EL (cell line): Measurements from ENCODE around the gene PIK3R1.

Experiments used
- DNase-seq: peaks from one replicate; pipeline ENCODE4 v3.0.0-alpha.2; 2016

Gene PIK3R1

DNA sequence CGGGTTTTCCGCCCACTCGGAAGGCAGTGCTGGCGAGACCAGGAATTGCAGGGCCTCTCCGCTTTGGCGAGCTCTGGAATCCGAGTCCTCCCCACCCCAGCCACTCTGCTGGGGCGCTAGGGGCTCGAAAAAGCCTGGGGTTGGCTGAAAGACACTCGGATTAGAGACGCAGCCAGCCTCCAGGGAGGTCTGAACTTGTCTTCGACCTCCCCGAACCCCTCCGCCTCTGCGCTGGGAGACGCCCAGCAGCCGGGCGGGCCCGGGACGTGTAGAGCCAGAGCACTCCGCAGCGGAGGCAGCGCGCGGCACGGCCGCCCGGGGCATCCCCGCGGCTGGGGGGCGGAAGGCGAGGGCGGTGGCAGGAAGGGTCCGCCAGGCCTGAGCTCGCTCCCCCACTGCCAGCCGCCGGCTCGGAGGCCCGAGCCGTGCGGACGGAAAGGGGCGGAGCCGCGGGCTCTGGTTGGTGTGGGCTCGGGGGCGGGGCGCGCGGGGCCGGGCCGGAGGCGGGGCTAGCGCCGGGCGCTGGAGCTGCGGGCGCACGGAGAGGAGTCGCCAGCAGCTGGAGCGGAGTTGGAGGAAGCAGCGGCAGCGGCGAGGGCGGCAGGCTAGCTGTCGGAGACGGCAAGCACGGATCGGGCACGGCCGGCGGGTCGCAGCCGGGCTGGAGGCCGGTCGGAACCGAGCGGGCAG is at the start of gene PIK3R1:
TSS of gene PIK3R1 (plus strand) at position 549 of the 690 bp plus-strand sequence. CDS start 10,920 bp downstream, outside the sequence.
- DNase-seq: peak; percentile 96

DNA sequence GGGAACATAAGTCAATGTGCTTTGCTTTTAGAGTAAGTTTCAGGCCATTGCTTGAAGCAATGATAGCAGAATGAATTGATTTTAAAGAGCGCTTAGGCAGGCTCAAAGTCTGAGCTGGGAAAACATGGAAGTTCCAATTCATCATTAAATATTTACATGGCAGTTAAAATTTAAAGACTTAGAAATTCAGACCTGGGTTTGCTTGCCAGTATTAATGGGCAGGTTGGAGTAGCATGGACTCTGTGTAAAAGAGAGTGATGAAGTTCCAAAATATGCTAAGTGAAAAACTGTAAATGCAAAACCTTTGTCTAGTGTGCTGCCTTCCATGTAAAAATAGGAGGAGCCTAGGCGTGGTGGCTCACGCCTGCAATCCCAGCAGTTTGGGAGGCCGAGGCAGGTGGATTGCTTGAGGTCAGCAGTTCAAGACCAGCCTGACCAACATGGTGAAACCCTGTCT is 48.3 kb upstream of the PIK3R1 start:
- no peak for DNase-seq

DNA sequence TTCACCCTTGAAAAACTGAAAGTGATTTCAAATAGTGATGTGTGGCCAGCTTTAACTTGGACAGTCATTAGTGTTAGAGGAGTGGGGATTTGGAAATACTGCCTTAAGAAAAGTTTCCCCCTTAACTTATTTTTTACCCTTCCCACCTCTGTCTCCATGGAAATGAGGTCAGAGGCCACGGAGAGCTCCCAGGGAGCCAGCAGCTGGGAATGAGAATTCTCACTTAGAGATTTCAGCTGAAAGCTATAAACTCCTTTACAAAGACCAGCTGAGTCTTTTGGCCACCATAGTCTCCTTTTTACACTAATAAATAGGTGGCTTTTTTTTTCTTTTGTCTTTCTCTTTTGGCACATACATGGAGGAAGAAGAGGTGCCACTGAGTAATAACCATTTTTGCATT is 45.7 kb upstream of the PIK3R1 start:
- DNase-seq: no peak

DNA sequence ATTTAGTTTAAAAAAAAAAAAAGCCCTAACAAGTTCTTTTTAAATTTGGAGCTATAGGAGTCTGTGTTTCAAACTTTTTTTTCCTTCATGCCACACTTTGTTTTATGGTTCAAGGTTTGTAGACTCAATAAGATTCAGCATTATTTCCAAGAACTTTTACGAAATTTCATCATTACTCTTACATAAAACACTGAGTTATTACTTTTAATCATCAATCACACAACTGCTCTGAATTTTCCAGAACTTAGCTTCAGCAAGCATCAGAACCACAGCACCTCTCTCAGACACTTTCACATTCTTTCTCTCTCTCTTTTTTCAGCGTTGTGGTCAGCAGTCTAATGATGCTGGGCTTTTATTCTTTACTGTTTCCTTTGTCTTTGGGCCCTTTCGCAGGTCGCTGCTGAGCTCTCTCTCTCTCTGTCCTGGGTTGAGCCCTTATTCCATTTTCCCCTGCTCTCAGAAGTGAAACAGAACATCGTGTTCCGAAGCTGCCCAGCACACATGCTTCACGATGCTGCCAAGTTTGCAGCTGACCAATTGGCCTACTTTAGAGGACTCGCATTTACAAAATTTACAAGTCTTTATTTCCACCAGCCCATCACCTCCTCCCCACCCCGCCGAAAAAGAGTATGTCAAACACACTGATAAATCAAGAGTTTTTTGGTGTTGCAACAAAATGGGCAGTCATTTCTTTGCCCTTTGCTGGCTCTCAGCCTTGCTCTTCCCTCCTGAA is 44.6 kb upstream of the PIK3R1 start:
- peak; percentile 23 for DNase-seq

DNA sequence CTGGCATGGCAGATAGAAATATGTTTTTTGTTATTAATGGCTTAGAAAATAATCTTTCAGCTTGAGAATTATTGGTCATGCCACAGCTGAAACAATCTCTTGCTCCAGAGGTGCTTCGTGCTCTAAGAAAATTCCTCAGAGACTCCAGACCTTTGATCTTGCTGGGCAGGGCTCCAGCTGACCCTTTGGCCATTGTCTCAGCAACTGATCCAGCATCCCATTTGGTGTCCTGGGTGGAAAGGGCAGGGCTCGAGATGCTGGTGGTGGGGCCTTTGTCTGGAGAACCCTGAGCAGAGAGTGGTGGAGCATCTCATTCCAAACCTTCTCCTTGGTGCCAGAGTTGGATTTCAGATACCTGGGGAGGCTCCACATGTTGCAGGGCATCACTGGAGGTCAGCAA is 43.2 kb upstream of the PIK3R1 start:
- DNase-seq: no peak

DNA sequence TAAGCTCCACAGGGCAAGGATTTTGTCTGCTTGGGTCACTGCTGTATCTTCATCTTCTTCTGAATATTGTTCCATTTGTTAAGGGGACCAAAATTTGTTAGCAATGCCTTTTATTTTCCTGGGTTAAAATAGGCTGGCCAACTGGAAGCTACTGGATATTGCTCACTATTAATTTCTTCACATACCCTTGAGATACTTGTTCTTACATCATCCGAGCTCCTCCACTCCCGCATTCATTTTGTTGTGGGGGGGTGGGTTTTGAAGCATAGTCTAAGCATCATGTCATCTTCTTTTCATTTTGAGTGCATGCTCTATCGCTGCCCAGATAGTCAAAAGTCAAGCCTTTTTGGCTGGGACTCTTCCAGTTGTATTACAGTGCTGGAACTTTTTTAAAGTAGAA is 42.5 kb upstream of the PIK3R1 start:
- DNase-seq: no peak

DNA sequence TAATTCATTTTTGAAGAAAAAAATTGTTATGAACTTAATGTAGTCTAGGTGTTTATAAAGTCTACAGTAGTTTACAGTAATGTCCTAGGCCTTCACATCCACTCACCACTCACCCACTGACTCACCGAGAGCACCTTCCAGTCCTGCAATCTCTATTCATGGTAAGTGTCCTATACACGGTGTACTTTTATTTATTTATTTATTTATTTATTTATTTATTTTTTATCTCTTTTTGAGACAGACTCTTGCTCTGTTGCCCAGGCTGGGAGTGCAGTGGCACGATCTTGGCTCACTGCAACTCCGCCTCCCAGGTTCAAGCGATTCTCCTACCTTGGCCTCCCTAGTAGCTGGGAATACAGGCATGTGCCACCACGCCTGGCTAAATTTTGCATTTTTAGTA is 39.3 kb upstream of the PIK3R1 start:
- DNase-seq: no peak

DNA sequence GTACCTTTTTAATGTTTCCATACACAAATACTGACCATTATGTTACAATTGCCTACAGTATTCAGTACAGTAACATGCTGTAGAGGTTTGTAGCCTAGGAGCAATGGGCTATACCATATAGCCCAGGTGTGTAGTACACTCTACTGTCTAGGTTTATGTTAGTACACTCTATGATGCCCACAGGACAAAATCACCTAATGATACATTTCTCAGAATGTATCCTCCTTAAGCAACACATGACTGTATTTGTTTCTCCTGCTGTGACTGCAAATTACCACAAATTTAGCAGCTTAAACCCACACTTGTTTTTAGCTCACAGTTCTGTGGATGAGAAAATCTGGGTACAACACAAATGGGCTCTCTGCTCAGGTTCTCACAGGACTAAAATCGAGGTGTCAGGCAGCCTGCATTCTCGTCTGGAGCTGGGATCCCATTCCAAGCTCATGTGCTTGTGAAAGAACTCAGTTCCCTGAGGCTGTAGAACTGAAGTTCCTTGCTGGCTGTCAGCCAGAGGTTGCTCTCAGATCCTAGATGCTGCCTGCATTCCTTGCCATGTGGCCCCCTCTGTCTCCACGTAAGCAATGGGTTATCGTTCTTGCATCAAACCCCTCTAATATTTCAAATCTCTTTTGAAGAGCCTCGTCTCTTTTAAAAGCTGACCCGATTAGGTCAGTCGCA is 38.6 kb upstream of the PIK3R1 start:
- DNase-seq: peak; percentile 27

DNA sequence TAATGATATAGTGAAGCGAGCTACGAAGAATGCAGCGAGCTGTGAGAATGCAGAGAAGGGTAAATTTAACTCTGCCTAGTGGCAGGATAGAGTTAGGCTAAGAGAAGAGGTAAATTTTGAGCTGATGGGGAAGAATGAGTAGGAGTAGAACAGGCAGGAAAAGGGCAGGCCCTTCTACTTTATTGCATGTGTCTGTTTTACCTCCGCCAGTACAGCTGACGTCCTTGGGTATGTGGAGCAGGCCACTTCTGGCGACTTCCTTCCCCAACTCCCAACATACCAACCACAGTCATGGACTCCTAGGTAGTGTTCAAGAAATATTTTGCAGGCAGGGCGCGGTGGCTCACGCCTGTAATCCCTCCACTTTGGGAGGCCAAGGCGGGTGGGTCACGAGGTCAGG is 37.9 kb upstream of the PIK3R1 start:
- no peak for DNase-seq

DNA sequence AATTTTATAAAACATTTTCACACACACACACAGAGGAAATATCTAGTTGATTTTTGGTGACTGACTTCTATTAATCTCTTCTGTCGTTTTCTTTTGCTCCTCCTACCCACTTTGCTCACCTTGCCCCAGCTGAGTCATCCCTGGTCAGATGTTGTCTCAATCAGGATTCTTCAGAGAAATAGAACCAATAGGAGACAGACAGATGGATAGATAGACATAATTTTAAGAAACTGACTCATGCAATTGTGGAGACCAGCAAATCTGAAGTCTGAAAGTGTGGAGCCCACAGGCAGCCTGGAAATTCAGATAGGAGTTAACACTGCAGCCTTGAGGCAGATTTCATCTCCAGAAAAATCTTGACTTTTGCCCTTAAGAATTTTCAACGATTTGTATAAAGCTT is 37.0 kb upstream of the PIK3R1 start:
- peak; percentile 41 for DNase-seq

DNA sequence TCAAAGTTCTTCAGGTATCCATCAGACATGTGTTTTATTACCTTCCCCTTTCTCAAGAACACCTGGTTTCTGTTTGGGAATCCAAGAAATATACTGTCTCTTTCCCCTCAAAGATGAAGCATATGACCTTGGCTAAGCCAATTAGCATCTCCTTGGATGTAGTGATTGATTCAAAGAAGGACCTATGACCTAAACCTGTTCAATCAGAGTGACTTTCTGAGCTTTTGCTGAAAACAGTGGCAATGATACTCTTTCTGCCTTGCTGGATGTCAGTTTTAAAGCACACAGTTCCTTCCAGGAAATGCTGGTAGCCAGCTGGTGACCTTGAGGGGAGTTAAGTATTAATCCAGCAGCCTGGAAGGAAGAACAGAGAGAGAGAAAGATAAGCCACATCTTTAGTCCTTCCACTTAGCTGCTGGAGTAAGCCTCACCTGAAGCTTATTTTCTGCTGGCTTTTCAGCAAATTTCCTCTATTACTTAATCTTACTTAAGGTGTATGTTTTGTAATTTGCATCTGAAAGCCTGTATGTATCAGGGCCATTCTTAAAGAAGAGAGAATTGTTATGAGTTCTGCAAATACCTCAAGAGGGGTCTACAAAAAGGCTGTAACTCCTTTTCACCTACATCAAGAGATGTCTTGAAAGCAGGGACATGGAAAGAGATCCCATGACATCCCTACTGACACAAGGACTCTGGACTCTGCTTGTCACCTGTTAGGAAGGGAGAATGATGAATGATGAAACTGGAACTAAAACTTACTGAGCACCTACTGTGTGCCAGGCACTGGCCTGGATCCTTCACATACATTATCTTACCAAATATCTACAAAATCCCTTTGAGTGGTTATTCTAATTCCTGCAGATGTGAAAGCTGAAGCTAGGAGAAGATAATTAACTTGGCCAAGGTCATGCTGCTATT is 35.2 kb upstream of the PIK3R1 start:
- no peak for DNase-seq

DNA sequence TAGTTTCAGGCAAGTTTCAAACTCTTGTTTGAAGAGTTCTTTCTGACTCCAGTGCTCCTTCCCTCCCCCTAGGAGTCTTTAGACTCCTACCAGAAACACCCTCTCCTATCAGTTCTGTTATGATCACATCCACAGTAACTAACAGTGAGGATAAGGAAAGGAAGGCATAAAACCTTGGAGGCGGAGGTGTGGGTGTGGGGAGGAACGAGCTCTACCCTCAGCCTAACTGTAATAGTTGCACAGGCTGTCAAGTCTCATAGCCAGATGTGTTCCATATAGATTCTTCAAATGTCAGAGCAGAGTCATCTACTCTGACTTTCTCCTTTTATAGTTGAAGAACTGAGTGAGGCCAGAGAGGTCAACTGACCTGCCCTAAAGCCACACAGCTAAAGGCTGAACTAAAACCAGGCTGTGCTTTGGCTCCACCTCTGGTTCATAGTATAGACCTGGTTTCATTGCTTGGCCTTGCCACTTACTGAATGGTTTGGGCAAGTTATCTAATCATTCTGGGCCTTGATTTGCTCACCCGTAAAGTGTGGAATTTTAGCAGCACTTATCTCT is 34.4 kb upstream of the PIK3R1 start:
- no peak for DNase-seq

DNA sequence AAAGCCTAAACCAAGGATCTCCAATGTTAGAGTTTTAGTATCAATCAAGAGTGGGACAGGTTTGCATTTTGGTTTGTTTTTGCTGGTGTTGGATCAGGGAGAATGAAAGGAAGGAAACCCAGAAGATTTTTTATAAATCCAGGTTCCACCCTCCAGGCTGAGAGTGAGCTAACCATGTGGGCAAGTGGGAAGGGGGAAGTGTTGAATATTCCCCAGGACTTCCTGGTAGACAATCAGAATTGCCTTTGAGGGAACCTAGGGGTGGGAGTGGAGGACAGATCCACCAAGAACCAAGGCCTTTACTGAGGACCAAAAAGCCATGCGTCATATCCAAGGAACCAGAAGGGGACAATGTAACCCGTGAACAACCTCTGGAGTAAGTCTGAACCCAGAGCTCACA is 33.5 kb upstream of the PIK3R1 start:
- DNase-seq: no peak

DNA sequence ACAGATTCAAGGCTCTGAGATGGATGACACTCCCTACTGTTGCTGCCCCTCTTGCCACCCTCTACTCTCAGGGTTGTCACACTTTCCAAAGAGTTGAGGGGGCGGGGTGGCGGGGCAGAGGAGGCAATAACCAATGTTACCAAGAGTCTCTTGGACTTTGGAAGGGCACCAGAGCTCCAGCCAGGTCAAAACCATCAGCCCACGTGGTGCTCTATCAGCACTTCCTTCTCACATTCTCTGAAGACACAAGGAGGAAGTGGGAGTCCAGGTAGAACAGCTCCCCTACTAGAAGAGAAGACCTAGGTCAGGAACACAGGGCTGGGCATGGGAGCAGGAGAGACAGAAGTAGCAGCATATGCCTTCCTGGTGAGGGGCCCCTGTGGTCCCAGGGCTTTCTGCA is 33.0 kb upstream of the PIK3R1 start:
- no peak for DNase-seq

DNA sequence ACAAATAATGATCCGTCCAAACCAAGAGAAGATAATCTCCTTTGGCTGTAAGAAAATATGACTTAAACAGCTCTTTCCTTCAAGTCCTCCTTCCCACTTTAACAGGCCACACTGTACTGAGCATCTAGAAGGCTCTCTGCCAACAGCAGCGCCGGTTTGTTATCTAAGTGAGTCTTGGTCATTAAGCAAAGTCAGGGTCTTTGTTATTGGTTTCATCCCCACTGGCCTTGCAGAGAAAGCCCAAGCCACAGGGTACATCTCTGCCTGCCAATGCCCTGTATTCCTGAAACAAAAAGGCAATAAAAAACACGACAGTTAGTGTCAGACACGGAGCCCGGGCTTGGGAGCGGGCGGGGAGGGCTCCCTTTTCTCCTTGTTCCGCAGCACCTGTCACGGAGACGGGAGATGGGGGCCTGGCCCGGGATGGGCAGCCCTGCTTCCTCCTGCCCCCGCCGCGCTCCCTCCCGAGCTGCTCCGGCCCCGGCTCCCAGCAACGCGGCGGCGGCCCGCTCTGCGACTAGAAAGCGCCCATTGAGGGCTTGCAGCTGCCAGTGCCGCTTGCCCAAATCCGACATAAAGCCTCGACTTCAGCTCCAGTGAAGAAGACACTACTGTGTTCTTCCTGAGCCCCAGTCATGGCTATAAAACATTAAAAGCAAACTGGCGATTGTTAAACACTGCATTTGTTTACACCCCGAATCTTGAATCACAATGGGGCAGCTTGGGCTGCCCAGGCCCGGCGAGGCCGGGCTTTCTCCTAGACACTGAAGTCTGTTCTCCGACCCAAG is 28.1 kb upstream of the PIK3R1 start:
- DNase-seq: no peak

DNA sequence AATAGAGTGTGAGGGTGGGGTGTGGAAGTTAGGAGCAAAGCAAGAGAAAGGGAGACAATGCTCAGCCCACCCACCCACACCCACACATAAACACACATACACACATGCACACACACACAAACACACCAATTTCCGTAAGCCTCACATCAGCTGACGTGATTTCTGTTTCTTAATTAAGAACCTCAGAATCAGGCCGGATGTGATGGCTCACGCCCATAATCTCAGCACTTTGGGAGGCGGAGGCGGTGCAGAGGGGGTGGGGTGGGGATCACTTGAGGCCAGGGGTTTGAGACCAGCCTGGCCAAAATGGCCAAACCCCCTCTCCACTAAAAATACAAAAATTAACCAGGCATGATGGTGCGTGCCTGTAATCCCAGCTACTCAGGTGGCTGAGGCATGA is 26.4 kb upstream of the PIK3R1 start:
- DNase-seq: no peak

DNA sequence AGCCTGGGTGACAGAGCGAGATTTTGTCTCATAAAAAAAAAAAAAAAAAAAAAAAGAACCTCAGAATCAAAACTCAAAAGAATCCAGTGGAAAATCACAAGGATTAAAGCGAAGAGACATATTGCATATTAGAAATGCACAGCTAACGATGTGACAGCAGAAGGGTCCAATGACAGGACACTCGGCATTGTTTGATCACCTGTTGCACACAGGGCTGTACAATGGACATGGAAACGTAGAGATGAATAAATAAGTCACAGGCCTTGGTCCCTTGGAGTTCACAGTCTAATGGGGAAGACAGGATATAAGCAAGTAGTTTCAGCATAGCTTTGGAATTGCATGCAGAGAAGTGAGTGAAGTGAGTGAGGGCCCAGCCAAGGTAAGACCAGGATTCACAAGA is 25.9 kb upstream of the PIK3R1 start:
- DNase-seq: no peak

DNA sequence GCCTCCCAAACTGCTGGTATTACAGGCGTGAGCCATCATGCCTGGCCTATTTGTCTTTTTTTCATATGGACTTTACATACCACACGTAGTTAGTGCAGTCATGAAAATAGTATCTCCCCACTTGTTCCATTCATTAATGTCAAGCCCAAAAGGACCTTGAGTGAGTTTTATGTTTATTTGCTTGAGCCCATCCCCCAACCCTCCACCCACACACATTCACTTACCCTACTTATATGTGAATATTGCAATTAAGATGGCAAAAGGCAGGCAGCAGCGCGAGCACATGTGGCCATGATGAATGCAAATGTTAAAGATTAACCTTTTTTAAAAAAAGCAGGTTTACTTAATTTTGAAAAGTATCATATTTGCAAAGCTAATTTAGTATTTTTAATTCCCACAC is 24.9 kb upstream of the PIK3R1 start:
- DNase-seq: no peak

DNA sequence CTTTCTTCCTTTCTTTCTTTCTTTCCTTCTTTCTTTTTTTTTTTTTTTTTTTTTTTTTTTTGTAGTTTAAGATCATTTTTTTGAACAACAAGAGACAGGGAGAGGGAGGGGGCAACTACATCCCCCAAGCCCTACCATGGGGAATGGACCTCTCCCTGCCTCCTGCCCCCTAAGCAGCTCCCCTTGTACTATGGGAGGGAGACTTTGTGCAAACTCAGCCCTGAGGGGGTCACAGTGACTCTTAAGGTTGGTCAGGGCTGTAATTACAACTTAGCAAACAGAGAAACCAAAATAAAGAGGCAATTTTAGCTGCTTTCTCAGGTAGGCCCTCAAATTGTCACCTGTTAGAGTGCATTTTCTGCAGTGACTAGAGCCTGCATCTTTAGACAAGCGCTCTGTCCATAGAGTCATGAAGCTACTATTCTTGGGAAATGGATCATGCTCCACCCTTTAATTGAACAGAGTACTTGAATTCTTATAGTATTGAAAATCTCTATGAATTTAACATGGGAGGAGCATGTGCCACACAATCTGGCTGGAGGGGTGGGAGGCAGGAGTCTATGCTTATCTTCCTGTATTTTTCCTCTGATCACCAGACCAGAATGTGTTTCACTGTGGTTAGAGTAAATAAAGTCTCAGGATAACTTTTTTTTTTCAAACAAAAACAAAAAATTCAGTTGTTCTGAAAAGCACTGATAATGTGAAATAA is 24.3 kb upstream of the PIK3R1 start:
- DNase-seq: no peak

DNA sequence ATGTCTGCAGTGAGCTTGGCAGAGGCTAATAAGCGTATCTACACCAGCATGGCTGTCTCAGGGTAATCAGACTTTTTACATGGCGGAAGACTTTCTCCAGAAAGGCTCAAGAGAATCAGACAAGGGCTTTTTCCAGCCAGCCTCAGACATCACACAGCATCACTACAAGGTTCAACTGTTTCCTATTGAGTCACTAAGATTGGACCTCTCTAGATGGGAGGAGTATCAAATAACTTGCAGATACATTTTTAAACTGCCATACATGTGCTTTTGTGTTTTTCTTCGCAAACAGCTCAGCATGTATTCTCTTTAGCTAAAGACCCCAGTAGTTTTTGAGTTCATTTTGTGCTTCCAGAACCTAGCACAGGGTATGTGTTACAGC is 22.9 kb upstream of the PIK3R1 start:
- DNase-seq: no peak

DNA sequence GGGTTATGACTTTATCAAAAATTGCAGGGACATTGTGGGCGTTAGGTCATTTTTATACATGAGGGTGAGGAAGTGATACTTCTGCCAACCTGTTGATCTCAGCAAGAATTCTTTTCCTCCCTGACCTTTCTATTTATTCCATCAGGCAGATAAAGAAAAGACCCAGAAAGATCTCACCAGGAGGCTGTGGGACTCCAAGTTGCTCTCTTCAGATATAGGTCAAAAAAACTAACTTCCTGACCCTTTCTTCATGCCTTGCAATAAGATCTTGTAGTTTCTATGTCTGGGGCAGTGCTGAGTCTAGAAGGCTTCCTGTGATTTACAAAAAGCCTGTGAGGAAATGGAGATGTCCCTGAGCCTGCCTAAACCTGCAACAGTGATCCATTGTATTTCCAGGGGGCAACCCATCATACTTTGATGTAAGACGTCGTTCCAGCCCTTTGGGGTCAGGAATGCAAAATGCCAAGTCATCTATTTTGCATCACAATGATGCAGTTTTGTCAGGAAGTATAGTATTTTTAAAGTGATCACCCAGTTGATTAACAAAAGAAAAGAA is 22.0 kb upstream of the PIK3R1 start:
- DNase-seq: no peak
